Tibial nerve (tissue), 3 donors: ENCODE measurements around the gene APP.

ENCODE experiments used
- POLR2A ChIP-seq, 2 donors: fragments of 450-650 bp; IDR thresholded peaks; one replicate each; pipeline ENCODE4 v1.6.1; 2017; ENCODE audit warnings: antibody characterized with exemption in 2 of 2, mild to moderate bottlenecking in 2 of 2, moderate library complexity in 2 of 2
- TF ChIP-seq, protein P1 (sequence below), 5 experiments: fragments of 200-600 bp in 3 of 5; fragments of 450-650 bp in 2 of 5; sonication (generic) in 3 of 5; IDR thresholded peaks; one replicate each; pipeline ENCODE4 v1.5.1; 2016 to 2019; ENCODE audit warnings: antibody characterized with exemption in 5 of 5, mild to moderate bottlenecking in 3 of 5, moderate library complexity in 2 of 5

DNA sequence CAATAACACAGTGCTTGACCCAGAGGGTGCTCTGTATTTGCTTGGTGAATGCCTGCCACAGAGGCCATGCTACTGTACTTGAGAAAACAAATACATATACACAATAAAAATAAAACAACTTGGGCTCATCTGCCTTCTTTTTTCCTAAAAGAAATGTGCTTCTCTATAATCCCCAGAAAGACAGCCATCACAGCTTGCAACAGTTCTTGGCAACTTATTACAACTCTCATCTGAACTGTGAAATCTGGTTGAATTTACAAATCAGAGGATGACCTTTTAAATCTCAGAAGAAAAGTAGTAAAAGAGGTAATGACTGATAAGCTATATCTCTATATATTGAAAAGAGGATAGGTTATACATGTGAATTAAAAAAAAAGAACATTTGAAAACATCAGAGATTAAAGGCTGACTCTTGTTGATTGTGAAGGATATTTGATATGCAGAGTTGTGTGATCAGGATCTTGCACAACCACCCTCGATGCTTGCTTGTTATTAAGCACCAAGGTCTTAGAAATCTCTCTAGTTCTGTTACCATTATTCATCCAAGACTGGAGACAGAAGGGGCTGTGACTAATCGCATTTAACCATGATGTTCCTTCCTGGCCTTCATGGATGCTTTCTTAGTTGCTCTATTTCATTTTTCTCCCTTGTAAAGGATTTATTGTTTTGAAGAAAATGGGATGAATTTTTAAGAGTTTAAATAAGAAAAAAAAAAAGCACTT, 213.4 kb downstream of the APP start:
- TF ChIP-seq, protein P1, sequence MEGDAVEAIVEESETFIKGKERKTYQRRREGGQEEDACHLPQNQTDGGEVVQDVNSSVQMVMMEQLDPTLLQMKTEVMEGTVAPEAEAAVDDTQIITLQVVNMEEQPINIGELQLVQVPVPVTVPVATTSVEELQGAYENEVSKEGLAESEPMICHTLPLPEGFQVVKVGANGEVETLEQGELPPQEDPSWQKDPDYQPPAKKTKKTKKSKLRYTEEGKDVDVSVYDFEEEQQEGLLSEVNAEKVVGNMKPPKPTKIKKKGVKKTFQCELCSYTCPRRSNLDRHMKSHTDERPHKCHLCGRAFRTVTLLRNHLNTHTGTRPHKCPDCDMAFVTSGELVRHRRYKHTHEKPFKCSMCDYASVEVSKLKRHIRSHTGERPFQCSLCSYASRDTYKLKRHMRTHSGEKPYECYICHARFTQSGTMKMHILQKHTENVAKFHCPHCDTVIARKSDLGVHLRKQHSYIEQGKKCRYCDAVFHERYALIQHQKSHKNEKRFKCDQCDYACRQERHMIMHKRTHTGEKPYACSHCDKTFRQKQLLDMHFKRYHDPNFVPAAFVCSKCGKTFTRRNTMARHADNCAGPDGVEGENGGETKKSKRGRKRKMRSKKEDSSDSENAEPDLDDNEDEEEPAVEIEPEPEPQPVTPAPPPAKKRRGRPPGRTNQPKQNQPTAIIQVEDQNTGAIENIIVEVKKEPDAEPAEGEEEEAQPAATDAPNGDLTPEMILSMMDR (IDR thresholded peaks at IDR 0.05), result no peak
- no peak for TF ChIP-seq POLR2A (IDR thresholded peaks at IDR 0.05)
